ENCODE results near the gene ATL1.
"Not testable (repeated sequence)": the region's sequence is repeated elsewhere in the genome, so short reads cannot be mapped to it uniquely, and the experiment has no call there.

The ATL1 gene

DNA sequence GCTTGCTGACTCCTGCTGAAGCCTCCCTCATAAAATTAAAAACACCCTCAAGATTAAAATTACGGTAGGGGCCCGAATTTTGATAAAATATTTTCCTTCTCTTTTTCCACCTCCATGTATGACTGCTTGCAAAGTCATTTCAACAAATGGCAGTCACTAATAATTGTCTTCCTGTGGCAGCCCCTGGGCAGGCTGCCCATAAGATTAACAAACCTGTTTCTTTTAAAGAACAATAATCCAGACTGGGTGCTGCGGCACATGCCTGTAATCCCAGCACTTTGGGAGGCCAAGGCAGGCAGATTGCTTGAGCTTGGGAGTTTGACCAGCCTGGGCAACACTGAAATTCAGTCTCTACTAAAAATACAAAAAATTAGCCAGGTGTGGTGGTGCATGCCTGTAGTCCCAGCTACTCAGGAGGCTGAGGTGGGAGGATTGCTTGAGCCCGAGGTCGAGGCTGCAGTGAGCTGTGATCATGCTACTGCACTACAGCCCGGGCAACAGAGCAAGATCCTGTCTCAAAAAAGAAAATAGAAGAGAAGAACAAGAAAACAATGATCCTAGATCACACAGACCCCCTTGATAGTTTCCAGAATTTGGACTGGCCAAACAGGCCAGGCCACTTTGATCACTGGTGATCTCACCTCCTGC lies 99.5 kb downstream of the ATL1 start:
- no peak for DNase-seq

DNA sequence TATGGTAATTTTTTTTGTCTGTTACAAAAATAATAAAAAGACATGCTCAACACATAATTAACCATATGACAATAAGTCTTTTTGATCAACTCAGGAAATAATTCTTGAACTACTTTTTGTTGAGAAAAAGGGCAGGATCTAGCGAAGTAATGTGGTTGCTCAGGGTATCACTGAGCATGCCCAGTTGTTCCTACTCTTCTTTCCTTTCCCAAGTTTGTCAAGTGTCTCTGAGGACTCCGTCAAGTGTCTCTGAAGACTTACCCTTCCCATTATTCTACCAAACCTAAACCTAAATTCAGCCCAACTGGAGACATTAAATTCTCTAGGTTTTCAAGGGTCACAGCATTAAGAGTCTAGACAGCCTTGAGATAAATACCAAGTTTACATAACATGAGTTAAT lies 104.6 kb downstream of the ATL1 start:
- not testable (repeated sequence) for DNase-seq

DNA sequence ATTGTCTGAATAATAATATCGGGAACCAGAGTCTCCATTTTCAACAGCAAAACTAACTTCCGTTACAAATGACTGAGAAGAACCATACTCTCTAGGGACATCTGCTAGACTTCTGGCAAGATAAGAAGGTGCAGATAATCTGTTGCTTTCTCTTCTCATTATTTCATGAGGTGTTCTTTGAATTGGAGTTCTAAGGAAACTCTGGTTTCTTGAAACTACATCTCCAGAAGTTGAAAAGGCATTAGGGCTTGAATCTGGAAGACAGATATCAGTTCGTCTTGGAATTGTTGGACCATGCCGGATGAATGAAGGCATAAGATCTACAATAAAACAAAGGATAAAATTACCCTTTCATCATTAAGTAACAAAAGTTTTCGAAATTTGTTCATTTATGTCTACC lies 105.4 kb downstream of the ATL1 start:
- not testable (repeated sequence) for DNase-seq

DNA sequence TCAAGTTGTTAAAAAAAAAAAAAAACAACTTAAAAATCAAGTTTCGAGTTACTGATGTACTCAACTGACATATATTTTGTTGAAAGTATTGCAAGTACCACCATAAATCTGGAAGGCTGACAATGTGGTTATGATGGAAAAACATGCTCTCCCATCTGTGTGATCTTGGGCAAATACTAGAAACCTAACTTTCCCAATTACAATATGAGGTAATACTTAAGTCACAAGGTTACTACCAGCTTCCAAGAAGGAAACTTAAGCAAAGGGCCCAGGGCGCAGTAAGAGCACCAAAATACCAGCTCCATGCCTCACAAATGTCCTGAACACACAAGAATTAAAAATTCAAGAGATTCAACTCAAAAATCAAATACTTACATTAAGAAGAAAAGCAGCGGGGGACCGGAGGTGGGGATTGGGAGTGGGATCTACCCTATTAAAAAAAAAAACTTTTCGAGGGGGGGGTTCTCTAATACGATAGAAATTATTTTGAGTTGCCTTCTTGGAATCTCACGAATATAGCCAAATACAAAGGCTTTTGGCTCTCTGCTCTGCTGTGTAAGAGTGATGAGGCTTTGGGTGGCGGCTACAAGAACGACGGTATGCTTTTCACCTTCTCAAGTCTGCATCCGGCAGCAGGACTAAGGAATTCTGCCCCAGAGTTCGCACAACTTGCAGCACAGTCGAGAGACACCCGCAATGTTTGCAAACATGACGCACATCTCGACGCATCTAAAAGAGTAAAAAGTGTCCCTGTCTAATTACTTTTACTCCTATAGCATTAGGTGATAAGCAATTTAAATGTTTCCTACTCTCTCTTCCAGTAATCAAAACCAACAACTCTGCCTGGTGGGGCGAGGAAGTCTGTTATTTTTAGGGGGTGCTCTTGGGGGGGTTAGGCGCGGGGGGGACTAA lies 107.1 kb downstream of the ATL1 start:
- DNase-seq: peak; percentile 19

DNA sequence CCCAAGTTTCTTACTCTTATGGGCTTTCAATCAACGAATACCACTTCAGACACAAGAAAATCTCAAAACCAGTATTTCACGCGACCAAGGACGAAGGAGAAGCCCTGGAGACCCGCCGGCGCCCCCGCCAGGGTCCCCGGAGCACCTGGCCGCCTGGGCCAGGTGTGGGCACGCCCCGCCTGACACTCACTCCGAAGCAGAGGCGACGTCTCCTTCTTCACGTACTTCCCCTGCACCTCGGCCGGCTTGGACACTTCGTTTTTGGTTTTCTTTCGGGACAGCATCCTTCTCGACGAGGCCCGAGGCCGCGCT lies 107.7 kb downstream of the ATL1 start:
- peak; percentile 36 for DNase-seq

DNA sequence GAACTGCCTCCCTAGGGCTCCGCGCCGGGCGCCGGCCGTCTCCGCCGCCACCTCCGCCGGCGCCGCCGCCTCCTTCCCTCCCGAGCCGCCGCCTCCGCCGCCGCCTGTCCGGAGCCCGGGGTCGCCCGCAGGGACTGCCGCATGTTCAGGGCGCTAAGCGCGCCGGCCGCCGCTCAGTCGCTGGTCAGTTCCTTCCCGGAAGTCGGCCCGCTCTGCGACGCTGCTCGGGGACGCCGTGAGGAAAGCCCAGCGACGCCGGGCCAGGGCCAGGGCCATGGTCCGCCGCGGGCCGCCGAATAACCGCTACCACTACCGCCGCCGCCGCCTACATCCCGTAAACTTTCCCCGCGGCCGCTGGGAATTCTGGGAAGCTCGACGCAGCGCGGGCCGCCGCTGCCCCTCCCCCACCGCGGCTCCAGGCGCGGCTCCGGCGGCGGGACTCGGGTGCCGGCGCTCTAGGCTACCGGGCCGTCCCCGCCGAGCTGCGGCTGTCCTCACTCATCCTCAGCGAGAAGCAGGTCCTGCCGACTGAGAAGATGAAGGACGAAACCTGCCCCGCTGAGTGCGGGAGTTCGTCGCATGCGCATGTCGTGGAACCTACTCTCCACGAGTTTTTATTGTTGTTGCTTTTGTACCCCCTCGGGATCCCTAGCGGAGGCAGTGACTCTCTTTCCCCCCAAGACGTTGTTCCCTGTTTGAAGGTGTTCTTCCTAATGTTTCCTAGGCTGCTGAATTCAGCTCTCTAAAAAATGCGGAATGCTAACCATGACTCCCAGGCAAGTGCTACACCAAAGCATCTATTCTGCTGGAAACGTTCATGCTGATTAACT lies 108.3 kb downstream of the ATL1 start, which contains the start of gene SAV1:
TSS of gene SAV1 (minus strand) at position 311 of the 830 bp plus-strand sequence. CDS start 339 bp downstream, outside the sequence.
- DNase-seq: peak; percentile 66

DNA sequence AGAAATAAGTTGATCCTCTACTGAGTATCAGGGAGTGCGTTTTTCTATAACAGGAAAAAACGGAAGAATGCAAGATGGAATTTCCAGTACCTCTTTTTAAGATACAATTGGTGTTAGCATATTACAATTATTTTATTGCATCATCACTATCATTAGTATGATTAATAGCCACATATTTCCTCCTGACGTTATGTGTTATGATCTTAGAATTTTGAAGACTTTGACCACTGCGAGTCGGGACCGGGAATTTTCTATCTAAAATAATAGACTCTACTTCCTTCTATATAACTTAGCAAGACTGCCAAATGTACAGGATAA lies 108.8 kb downstream of the ATL1 start:
- DNase-seq: no peak

DNA sequence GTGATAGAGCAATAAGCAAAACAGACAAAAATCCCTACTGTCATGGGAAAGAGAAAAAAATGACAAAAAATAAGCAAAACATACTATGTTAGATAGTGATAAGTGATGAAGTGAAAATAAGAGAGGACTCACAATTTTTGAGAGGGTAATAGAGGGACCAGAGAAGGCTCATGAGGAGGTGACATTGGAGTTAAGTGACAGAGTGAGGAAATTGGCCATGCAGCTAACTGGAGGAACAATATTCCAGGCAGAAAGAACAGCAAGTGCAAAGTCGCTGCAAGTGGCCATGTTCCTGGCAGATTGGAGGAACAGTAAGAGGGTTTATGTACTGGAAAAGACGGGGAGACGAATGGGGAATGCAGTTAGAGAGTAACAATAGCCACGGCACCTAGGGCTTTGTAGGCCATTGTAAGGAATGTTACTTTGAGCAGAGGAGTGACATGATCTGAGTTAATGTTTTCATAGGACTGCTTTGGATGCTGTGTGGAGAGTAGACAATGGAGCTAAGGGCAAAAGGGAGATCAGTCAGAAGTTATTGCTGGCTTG lies 109.6 kb downstream of the ATL1 start:
- DNase-seq: no peak

DNA sequence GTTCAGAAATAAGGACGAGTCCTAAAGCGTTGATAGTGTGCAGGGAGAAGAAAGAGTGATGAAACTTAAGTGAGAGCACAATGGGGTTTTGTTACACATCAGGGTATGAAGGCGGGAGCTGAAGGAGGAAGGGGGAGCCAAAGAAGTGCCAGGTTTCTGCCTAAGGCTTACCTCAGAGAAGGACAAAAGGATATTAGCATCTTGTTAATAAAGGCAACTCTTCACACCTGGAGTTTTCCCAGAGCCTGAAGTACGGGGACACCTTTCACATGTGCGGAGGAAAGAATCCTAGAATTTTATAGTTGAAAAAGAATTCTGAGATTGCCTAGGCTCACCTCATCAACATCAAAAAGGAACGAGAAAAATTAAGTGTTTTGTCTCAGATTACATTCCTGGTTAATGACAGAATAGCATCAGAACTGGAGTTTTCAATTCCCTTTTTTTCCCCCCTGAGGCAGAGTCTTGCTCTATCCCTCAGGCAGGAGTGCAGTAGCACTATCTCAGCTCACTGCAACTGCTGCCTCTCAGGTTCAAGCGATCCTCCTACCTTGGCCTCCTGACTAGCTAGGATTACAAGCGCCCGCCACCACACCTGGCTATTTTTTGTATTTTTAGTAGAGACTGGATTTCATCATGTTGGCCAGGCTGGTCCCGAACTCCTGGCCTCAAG lies 110.4 kb downstream of the ATL1 start:
- DNase-seq: no peak

DNA sequence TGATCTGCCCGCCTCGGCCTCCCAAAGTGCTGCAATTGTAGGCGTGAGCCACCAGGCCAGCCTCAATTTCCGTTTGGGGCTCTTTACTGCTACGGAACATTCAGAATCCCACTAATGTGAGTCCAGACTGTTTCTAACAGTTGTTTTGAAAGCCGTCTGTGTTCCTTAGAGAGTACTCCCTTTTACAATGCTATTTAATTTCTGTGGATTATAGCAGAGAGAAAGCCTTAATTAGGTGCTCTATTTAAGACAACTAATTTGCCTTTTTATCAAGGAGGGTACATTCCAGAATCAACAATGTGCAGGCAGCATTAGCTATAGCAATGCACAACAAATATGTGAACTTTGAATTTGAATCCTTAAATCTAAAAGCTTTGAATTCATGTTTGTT lies 110.9 kb downstream of the ATL1 start:
- no peak for DNase-seq

DNA sequence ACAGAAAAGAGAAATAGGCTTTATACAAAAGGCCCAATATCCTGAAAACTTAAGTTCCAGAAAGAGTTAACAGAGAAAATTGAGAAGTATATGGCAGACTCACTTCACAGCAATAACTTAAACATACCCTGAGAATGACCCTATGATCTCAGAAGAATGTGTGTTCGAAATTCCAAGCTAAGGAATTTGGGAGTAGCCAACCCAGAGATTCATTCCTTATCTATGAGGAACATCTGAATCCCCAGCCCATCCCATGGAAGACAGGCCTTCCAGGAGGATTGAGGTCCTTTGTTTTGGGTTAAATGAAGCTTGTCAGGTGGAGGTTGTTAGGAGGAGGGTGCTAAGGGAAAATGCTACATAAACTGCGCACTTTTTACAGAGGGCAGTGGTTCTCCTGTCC lies 115.7 kb downstream of the ATL1 start:
- DNase-seq: no peak

DNA sequence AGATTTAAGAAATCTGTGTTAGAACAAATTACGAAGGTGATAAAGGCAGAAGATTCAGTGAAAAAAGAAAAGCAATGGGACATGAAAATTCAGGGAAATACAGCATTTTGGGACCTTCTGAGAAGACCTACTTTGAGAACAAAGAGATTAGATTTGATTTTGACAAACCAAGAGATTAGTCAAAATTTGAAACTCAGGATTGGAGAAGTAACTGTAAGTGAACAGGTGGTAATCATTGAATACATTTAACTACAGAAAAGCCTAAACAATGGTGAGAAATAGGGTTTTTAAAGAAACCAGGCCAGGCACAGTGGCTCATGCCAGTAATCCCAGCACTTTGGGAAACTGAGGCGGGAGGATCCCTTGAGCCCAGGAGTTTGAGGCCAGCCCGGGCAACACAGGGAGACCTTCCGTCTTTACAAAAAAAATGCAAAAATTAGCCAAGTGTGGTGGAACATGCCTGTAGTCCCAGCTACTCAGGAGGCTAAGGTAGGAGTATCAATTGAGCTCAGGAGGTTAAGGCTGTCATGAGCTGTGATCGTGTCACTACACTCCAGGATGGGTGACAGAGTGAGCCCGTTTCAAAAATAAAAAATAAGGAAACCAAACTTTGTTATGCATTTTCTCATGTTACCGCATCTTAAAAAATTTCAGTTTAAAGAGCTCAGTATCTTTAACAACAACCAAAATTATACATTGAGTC lies 117.0 kb downstream of the ATL1 start:
- no peak for DNase-seq

DNA sequence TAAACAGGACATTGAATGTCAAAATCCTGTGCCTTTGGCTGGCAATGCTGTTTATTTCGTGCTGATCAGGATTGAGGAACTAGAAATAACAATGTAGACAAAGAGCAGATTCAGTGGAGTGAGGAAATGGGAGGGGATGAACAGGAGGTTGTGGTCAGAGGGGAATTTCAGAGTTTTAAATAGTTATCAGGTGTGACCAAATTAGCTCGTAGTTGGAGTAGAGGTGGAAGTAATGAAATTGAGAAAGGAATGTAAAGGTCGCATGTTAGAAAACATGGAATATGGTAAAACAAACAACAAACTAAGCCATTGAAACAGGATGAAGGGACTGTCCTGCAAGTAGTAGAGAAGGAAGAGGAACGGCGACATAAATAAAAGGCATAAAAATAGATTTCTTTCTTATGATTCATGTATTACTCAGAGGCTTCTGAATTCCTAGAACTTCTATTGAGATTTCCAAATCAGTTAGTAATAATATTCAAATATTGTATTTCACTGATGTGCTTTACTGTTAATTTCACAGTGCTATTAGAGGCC lies 117.7 kb downstream of the ATL1 start:
- DNase-seq: no peak

DNA sequence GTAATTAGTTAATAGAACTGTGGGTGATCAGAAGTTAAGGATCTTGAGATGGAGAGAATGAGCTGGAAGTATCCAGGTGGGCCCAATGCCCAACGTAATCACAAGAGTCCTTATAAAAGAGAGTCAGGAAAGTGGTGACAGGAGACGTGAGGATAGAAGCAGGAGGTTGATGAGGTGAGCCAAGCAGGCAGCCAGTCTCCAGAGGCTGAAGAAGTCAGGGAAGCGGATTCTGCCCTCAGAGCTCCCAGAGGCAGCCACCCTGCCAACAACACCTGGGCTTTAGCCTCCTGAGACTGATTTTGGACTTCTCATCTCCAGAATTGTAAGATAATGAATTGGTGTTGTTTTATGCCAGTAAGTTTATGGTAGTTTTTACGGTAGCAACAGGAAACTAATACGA lies 118.2 kb downstream of the ATL1 start:
- no peak for DNase-seq

DNA sequence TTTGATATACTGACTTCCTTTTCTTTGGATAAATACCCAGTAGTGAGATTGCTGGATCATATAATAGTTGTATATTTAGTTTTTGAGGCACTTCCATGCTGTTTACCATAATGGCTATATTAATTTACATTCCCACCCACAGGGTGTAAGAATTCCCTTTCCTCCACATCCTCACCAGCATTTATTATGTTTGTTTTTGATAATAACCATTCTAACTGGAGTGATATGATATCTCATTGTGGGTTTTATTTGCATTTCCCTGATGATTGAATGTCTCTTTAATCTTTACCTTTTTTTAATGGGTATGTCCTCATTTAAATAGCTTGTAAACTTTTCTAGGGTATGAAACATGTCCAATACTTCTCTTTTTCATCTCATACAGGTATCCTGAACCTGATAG lies 119.7 kb downstream of the ATL1 start:
- no peak for DNase-seq
